SW 1271 (cell line): ENCODE results near the gene PLEKHO1.
"Not testable (repeated sequence)": the region's sequence is repeated elsewhere in the genome, so short reads cannot be mapped to it uniquely, and the experiment has no call there.

Experiments
- DNase-seq, 2 experiments: peaks; one replicate each; lab custom pipeline; 2025; lab: John Stamatoyannopoulos, UW

The PLEKHO1 gene

DNA sequence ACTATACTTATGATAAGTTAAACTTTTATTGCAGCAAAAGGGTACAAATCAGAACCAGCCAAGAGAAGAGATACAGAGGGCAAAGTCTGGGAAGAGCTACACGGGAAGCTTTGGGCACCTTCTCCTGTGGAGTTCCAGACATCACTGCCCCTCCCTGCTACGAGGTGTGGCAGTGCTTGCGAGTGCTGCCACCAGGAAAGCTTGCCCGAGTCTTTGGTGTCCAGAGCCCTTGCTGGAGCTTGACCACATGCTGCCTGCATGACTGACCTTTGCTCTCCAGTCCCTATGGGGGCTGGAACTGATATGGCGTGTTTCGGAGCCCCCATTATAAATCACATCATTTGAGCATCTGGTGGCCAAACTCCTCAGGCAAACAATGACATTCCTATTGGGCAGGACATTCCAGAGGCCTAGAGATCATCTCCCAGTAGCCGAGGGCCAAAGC lies 23.4 kb downstream of the PLEKHO1 start:
- no peak for DNase-seq

DNA sequence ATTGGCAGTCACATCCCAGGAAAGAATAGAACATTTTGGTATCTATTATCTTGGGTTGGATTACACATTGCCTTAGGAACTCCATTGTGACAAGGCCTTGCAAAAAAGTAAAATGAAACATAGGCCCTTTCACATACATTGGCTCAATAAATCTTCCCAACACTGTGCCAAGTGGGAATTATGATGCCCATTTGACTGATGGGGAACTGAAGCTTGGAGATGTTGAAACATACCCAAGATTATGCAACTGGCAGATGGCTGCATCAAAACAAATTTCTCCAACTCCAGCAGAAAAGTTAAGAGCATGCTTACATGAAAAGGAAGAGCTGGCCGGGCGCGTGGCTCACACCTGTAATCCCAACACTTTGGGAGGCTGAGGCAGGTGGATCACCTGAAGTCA lies 26.9 kb downstream of the PLEKHO1 start:
- DNase-seq = no peak

DNA sequence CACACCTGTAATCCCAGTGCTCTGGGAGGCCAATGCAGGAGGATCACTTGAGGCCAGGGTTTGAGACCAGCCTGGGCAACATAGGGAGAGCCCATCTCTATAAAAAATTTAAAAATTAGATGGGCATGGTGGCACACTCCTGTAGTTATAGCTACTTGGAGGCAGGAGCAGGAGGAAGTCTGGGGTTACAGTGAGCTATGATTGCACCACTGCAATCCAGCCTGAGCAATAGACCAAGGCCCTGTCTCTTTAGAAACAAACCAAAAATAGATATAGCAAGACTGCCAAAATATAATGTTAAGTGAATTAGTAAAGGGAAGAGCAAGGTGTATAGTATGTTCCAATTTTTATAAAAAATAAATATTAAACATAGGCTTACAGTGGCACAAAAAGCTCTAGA lies 28.8 kb downstream of the PLEKHO1 start:
- DNase-seq = no peak

DNA sequence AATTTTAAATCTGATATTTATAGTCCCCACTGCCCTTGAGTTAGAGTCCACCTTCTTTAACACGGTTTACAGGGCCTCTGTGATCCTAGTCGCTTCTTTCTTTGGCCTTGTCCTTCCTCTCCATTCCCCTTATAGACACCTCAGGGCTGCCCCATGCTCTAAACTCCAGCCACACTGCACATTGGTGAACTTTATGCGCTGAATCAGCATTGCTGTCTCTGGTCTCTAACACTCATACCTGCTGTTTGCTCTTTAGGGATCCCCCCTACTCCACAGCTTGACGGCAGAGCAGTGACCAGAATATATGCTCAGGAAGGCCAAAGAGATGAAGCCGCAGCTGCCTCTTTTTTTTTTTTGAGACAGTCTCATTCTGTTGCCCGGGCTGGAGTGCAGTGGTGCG lies 30.2 kb downstream of the PLEKHO1 start:
- no peak for DNase-seq

DNA sequence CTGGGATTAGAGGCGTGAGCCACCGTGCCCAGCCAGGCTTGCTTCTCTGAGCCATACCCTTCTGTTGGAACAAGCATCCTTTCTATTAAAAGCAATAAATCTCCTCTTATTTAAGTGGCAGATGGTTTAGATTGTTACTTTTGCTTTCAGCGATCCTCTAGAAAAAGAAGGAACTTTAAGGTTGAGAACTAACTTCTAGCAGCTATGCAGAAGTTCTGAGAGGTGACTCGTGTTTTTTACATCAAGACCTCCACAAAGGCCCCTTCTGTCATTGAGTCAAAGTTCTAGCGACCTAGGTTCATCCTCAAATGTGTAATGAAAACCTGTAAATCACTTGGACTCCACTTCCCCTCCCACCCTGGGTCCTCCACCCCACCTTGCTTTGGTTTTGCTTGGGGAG lies 30.8 kb downstream of the PLEKHO1 start:
- DNase-seq = no peak

DNA sequence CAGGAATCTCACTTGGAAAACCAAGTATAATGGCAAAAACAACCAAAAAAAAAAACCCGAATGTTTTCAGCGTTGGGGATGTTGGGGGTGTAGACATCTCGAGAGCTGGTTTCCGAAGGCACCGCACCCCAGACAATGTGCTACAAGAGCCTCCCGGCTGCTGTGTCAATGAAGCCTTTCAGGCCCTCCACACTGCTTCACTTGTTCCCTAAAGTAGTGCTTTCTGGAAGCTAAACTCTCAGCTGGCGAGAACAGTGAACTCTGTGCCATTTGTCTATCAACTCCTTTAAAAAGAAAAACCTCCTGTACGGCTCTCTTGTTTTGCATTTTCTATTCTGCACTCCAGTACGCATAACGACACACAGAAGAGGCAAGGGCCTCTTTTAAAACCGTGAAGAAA lies 32.5 kb downstream of the PLEKHO1 start:
- DNase-seq = no peak

DNA sequence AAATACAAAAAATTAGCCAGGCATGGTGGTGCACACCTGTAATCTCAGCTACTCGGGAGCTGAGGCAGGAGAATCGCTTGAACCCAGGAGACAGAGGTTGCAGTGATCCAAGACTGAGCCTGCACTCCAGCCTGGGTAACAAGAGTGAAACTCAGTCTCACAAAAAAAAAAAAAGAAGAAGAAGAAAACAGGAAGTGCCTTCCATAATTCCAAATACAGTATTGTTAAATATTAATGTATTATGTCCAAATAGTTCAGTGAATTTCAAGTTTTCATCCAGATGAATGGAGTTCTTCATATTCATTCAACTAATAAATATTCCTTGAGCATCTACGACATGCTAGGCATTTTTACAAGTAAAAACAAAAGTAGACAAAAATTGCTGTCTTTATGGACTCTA lies 33.3 kb downstream of the PLEKHO1 start:
- no peak for DNase-seq

DNA sequence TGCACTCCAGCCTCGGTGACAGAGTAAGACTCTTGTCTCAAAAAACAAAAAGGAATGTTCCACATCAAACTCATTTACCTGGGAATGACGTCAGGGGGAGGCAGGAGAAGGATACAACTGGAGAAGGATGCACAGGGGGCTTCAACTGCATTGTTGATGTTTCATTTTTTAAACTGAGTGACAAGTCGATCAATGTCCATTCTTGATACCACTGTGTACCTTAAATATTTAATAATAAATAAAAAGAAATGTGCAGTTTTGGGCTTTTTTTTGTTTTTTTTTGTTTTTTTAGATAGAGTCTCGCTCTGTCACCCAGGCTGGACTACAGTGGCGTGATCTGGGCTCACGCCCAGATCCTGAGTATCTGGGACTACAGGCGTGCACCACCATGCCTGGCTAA lies 35.8 kb downstream of the PLEKHO1 start:
- DNase-seq = no peak

DNA sequence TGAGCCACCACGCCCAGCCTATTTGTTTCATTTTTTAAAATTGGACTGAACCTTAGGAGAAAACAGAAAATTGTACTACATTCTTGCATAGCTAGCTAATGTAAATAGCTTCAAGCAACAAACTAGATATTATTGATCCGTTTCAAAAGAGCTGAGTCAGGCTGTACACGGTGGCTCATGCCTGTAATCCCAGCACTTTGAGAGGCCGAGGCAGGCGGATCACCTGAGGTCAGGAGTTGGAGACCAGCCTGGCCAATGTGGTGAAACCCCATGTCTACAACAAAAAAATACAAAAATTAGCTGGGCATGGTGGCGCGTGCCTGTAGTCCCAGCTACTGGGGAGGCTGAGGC lies 36.7 kb downstream of the PLEKHO1 start:
- not testable (repeated sequence) for DNase-seq

DNA sequence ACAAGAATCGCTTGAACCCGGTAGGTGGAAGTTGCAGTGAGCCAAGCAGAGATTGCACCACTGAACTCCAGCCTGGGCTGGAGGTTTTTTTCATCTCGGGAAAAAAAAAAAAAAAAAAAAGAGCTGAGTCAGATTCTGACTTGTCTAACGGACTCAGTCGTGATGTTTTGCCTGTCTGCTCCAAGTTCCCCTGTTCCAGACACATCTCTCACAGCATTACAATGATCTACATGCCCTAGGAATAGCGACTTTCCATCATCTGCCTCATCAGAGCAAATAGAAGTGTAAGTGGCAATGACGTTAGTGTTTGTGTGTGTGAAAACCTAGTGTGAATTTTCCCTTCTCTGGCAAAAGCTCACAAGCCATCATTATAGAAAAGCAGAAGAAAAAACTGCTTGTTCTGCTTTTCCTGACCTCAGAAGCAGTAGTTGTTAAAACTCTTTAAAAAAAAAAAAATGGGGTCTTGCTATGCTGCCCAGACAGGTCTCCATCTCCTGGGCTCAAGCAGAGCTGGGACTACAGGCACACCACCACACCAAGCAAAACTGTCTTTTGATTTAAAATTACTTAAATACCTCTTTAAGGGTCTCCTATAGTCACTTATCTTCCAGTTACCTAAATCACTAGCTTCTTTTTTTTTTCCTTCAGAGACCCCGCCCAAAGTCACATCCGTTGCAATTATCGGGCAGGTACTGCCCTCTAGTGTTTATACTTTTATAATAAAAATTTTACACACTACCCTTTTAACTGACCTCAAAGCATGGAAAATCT lies 37.3 kb downstream of the PLEKHO1 start:
- peak in 1 of 2 experiments; percentile 36 for DNase-seq

DNA sequence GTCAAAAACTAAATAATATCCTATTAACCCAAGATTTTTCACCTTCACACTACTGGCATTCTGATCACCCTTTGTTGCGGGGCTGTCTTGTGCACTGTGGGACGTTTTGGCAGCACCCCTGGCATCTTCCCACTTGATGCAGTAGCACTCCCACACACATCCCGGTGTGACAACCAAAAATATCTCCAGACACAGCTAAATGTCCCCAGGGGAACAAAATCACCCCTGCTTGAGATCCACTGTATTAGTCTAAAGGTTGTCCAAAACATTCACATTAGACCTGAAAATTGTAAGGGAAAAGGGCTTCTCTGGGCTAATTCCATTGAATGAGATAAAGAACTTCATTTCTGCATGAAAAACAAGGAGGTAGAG lies 37.8 kb downstream of the PLEKHO1 start:
- DNase-seq = no peak

DNA sequence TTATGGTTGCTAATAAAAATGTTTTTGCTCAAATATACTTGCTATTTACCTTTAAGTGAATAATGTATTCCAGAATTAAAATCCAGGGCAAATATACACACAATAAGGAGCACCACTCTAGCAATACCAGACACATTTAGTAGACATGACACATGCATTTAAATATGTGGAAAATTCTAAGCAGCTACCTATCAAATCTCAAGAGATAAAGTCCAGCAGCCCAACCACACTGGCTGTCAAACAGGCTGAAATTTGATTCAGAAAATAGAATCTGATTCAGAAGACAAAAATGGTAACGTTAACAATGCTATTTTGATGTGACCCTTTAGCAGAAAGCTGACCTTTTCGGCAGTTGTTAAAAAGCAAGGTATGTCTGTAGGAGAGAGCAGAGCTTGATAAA lies 42.3 kb downstream of the PLEKHO1 start:
- DNase-seq = peak; percentile 21 to 51

DNA sequence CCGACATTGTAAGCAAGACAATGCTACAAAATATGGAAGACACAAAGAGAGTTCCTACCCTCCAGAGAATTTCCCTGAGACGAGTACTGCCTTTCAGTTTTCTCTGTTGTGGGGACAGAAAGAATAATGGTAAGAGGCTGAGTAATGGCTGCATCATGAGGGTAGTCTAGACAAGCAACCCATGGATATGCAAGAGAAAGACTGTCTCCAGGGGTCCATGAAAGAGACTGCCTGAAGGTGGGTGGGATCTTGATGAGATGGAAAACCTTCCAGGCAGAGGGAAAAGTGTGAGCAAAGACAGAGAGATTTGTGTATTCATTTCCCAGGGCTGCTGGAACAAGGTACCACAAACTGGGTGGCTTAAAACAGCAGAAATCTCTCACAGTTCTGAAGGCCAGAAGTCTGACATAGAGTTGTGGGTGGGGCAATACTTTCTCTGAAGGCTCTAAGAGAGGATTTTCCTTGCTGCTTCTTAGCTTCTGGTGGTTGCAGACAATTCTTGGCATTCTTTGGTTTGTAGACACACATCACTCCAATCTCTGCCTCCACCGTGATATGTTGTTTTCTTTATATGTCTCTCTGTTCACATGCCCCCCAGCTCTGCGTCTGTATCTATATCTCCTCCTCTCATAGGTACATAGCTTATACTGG lies 44.8 kb downstream of the PLEKHO1 start:
- no peak for DNase-seq

DNA sequence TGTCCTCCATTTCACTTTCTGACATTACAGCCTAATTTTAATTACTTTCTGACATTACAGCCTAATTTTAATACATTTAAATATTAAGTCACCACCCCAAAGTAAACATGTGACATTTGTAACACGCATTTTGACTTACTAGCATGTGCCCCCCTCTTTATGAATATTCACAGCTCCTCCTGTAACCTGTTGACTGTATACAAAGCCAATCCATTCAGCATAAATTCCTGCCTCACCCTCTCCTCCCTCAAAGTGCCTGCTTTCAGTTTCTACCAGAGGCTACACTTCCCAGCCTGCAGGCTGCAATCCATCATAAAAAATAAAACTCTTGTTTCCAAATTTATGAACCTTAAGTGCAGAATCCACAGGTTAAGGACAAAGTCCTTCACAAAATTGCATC lies 46.7 kb downstream of the PLEKHO1 start:
- DNase-seq = no peak

DNA sequence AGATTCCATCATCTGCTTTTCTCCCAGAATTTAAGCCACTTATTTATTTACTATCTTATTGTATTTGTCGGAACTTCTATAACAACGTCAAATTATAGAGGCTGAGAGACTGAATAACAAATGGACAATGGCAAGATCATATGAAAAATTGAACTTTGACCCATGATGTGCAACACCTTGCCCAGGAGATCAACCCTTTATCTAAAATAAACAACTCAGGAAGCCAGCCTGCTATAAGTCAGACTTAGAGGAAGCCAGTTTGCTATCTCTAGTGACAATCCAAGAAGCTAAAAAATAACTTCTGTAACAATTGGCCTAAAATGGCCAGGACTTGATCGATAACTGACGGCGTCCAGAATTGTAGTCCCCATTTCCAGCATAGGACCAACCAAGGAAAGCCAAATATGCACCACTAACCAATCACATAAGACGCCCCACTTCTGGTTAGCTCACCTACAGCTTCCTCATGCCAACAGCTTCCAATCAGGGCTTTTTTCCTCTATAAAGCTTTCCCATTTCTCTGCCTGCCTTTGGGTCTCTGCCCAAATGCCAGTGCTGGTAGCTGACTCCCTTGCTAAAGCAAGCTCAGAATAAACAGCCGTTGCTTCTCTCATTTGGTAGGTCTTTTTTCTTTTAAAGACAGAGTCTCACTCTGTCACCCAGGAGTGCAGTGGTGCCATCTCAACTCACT lies 57.7 kb downstream of the PLEKHO1 start:
- no peak for DNase-seq

DNA sequence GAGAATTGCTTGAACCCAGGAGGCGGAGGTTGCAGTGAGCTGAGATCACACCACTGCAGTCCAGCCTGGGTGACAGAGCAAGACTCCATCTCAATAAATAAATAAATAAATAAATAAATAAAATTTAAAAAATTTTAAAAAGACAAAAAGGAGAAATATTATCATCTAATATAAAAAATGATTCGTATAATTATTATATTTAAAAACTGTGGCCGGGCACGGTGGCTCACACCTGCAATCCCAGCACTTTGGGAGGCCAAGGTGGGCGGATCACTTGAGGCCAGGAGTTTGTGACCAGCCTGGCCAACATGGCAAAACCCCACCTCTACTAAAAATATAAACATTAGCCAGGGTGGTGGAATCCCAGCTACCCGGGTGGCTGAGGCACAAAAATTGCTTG lies 58.7 kb downstream of the PLEKHO1 start:
- DNase-seq = not testable (repeated sequence)
